Fibroblast of skin of scalp (primary cell): ENCODE results near the gene PLA2G4E.
A peak's percentile ranks its signal among the peaks of the same experiment; 100 is the strongest.

Source experiments
- DNase-seq: peaks from one replicate; pipeline ENCODE4 v3.0.0-alpha.2; 2013

The PLA2G4E gene

GRCh38 chr15:41952013-41952563, 68.8 kb downstream of the PLA2G4E start:
- DNase-seq: no peak

DNA sequence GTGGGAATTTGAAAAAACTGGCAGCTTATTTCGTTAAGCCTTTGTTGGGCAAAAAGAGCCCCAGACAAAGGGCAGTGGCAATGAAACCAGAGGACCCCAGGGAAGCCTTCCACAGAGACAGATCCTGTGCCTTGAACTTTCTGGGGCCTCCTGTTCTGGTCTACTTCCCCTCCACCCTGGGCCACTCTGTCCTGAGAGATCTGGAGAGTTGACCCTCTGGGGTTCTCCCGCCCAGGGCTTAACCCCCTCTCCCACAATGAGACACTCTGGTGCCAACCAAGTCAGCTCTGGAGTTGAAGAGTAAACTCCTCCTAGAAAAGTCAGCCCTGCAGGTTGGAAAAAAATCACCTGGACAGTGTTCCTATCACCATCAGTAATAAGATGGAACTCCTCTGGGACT, 69.3 kb downstream of the PLA2G4E start:
- no peak for DNase-seq

DNA sequence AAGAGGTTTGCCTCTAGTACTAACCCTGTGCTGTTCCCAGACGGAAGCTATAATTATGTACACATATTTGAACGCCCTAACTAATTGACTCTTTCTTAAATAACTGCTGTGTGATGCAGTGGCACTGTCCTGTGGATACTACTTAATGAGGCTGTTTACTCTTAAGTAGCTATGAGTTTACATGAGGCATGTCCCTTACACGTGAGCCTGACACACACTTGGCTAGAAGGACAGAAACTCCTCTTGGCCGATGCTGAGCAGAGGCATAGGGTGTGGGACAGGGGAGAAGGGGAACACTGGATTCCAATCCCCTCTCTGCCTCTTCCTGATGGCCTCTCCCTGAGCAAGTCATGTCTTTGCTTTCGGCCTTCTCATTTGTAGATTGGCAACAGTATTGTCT, 70.4 kb downstream of the PLA2G4E start:
- DNase-seq: no peak

DNA sequence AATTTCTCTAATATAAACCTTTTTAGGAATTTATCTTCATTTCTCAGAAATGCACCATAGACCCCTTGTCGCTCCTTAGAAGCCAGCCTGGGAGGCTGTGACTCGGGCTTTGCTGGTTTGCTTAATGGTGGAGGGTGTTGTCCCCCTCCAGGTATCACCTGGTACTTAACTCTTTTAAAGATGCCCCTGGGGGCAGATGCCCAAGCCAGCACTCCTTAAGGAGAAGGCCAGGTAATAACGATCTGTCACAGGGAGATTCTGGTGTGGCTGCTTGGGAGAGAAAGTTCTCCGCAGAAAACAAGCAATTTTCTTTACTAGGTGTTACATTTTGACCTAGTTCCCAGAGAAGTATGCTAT, 70.7 kb downstream of the PLA2G4E start:
- no peak for DNase-seq

DNA sequence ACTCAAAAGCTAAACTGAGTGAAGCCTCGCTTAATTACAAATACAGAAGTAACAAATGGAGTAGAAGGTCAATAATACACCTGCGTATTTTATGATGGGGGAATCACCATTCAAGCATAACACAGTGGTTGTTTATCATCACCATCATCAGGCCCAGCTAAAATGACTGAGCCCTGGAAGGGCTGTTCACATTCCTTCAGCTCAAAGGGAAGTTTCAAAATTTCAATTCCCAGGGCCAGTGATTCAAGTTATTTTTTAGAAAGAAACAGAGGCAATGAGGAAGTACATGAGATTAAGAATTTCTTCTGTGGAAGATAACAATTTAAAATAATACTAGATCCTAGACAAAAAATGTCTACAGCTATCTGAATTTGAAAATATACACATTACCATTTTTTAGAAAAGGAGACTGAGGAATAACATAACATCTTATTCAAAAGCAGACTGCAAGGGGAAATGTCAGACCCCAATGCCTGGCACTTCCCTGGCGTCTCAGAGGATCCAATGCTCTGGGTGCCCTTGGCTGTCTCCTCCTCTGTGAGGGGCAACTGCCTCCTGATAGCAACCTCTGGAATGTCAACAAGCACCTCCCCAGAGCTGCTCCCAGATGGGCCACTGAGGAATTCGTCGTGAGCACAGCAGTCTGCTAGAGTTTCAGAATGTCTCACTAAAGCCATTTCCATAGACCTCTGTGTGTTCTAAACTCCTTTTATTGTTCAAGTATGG, 71.3 kb downstream of the PLA2G4E start:
- DNase-seq: peak; percentile 48

DNA sequence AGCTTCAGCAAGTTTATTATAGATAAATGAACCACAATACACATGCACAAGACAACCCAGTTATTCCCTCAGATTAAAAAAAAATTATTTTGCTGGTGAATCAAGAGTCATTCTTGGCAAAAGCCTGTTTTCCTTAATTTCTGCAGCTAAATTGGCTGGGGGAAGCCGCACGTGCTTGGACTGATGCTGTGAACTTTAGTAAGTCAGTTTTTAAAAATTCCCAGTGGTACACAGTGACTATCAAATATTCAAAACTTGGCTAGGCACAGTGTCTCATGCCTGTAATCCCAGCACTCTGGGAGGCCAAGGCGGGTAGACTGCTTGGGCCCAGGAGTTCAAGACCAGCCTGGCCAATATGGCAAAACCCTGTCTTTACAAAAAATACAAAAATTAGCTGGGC, 72.4 kb downstream of the PLA2G4E start:
- DNase-seq: no peak

GRCh38 chr15:41946970-41947369, 73.9 kb downstream of the PLA2G4E start:
- DNase-seq: no peak

GRCh38 chr15:41945731-41946130, 75.1 kb downstream of the PLA2G4E start:
- no peak for DNase-seq

GRCh38 chr15:41945221-41945620, 75.6 kb downstream of the PLA2G4E start:
- no peak for DNase-seq

DNA sequence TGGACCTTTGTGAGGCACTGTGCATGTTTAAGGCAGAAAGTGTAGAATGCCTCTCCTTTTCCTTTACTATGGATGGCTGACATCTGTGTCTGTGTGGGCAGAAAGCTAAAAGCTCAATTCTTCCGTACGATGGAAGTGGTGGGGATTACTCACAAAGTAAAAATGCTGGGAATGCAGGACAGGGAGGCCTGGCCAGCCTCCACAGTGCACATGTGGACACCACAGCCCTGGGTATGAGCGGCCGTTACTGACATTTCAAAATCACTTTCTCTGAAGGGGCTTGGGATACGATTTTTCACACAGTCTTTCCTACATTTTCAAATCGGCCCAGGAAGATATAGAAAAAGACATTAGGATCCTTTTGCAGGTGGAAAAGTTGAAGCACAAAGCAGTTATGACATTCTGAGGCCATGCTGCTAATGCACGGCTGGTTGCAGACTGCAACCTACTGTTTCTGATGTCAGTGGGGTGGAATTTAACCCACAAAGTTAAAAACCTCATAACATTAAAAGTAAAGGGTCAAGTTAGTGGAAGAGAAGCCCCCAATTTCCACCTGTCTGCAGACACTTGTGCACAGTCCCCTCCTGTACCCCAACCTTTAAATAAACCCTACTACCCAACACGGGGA, 76.4 kb downstream of the PLA2G4E start:
- DNase-seq: peak; percentile 94

DNA sequence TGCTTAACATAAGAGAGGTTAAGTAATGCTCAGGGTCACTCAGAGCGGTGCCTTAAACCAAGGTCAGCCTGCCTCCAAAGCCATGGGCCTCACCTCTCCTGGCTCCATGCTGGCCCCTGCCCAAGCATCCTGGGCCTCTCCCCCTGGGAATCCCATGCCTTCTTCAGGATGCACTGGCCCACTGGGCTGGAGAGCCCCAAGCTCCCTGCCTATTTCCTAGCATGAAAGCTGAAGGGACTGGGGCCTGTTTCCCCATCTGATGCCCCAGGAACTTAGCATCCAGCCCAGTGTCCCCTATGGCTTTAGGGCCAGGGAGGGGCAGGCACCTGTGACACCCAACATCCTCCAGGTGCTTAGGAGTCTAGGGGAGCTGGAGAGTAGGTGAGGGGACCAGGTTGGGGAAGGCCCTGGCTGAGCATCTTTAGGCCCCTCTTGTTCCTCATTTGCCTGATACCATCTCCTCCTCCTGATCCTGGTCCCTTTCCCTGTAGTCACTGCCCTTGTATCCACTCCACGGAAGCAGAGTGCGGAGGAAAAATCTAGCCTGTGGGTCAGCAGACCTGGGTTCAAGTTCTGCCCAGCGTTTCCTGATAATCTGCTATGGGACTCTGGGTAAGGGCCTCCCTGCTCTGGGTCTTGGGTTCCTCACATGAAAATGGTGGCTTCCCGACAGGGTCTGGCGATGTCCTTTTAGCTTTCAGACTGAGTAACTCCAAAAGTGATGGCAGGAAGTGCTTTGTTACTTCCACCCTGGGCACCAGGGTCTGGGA, 77.1 kb downstream of the PLA2G4E start:
- no peak for DNase-seq

DNA sequence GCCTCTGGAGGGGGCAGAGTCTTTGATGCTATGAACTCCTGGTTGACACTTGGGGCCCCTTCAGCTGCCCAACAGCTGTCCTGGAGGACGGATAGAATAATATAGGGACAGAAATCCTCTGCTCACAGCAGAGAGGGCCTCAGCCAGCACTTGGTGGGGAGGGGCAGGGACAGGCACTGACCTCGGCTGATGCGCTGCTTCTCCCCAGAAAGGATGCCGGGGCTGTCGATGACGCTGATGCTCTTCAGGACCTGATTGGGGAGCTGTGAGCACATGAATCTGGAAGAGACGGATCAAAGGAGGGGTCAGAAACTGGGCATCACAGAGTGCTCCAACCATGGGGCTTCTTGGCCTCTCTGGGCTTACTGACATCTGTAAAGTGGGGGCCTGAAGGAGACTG, 78.0 kb downstream of the PLA2G4E start:
- DNase-seq: no peak

- DNase-seq: peak; percentile 65
Measured at GRCh38 chr15:41941644-41942415, 79.0 kb downstream of the PLA2G4E start.

GRCh38 chr15:41940441-41940857, 80.4 kb downstream of the PLA2G4E start:
- peak; percentile 84 for DNase-seq

DNA sequence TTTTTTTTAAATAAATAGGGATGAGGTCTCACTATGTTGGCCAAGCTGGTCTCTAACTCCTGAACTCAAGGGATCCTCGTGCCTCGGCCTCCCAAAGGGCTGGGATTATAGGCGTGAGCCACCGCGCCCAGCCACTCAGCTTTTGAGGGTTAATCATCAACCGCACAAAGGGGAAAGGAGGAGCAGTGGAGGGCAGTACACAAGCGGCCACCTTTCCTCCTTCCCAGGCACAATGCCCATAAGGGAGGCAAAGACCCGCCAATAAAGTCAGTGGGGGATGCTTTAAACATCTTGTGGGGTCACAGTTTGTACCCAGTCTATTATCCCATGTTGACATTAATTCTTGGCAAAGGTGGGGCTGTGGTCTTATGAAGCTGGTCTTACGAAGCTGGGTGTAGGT, 80.9 kb downstream of the PLA2G4E start:
- DNase-seq: no peak

DNA sequence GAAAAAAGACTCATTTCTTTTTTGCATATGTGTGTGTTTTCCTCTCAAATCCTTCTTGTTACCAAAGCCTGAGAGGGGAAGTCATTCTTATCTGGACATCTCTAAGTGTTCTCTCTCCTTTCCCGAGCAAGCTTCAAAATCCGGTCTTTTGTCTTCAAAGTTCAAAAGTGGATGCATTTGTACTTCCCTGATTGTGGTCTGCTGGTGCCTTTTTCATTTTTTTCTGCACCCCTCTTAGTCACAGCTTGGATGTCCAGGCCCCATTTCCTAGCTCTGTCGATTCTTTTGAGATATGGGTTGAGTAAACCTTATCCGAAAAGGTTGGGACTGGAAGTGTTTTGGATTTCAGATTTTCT, 83.3 kb downstream of the PLA2G4E start:
- no peak for DNase-seq

GRCh38 chr15:41936649-41937567, 83.9 kb downstream of the PLA2G4E start:
- peak; percentile 29 for DNase-seq

- no peak for DNase-seq
Measured at GRCh38 chr15:41936155-41936554, 84.7 kb downstream of the PLA2G4E start.

- peak; percentile 21 for DNase-seq
Measured at GRCh38 chr15:41935566-41936020, 85.2 kb downstream of the PLA2G4E start.

GRCh38 chr15:41934843-41935242, 86.0 kb downstream of the PLA2G4E start:
- DNase-seq: peak; percentile 51

DNA sequence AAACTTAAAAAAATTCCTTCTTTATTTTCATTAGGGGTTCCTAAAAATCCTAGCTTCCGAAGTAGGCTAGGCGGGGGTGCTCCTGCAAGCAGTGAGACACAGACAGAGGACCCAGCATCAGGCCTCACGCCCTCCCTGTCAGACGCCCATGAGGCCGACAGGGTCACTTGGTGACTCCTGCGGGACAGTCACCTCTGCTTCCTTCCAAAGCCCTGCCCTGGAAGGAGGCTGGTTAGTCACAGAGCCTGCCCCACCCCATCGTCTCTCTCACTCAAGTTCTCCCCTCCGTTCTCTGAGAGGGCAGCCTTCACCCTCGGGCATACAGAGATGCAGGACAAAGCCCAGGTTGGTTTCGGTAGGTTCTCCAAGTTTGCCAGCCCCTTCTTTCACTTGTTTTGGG, 87.1 kb downstream of the PLA2G4E start:
- DNase-seq: no peak

DNA sequence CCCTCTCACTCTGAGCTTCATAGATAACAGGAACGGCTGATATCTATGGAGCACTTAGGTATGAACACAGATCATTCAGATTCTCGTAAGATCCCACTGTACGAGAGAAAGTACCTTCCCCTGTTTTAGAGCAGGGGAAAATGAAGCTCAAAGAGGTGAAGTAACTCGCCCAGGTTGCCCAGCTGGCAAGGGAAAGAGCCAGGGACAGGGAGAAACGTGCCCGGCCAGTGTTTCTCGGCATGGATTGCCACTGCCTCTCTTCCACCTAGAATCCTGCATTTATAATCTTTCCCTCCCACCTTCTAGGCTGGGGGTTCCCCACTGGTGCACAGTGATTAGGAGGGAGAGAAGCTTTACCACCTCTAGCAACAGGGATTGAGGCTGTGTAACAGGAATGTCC, 87.5 kb downstream of the PLA2G4E start:
- no peak for DNase-seq
